SH-SY5Y (cell line): ENCODE measurements around the gene UBR7.

Experiments used
- GATA2 ChIP-seq: IDR thresholded peaks from 2 replicates; pipeline ENCODE4 v1.6.1; 2011; ENCODE audit warnings: mild to moderate bottlenecking, low read depth, low read length
- GATA3 ChIP-seq: IDR thresholded peaks from 2 replicates; pipeline ENCODE4 v1.6.1; 2011; ENCODE audit warnings: low read depth, mild to moderate bottlenecking, low read length, moderate library complexity

UBR7 gene

GRCh38 chr14:93276031-93276716 is 69.1 kb downstream of the UBR7 start:
- TF ChIP-seq GATA2 (no peak), GATA3 (no peak)
